HG02840 (cell line): Measurements from ENCODE around the gene NHS.

Experiments
- ATAC-seq: cut with Tn5 transposase; IDR thresholded peaks from one replicate; pipeline ENCODE4 v1.9.1; 2021; ENCODE audit warnings: mild to moderate bottlenecking, moderate library complexity, moderate number of reproducible peaks; ENCODE audit not compliant: unreplicated experiment, low FRiP score

The NHS gene

DNA sequence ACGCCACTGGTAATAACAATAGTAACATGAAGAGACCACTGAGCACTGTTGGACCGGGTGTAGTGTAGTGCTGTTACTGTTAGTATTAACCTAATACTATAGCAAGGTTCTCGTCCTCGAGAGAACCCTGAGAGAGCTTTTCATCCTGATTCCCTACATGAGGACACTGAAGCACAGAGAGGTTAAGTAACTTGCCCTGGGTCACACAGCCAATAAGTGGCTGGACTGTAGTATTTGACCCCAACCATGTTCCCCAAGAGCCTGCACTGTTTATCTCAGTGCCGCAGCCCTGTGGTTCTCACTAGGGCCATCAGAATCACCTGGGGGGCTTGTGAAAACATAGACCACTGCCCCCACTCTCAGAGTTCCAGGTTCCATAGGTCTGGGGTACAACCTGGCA is 372.7 kb downstream of the NHS start:
- ATAC-seq = no peak

DNA sequence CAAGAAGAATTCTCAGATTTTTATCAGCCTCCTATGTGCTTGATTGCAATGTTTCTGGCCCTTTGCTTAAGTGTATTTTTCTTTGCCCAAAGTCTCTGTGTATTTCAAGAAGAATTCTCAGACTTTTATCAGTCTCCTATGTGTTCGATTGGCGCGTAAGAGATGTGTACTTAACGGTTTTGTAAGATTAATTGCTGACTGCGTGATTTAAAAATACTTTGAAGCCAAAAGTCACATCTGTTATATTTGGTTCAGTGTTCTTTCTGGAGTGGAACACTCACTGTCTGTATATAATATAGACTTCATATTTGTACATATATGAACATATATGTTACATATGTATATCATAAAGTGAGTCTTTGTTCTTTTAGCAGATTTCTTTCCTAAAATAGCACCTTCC is 373.7 kb downstream of the NHS start:
- ATAC-seq = no peak

DNA sequence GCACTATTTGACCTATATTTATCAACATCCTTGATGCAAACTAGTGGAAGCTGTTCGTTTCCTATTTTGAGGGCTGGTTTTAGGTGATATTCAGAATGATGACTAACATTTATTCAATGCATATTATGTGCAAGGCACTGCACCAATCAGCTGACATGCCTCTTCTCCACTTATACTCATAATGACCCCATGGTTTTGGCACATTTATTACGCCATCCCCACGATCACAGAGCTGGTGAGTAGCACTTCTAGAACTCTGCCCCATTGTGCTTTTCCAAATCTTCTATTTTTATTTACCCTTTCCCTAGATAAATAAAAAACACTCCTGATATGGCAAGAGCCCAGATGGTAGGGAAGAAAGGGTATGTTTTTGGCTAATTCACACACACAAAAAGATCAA is 375.4 kb downstream of the NHS start:
- ATAC-seq = no peak

DNA sequence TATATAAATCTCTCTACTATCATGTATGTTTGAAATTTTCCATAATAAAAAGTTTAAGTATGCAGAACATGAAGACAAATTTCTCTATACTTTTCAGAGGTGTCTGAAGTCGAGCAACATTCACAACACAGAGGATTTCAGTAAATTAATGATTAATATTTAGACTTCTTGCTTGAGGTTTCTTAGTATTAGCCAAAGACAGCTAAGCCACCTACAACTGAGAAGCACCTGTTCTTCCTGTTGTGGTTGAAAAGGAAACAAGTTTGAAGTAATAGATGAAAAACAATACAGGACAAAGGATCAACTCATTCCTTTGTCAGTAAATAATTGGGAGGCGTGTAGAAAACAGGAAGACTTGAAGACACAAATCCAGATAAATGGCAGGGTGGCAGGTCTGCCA is 383.4 kb downstream of the NHS start:
- ATAC-seq = no peak

DNA sequence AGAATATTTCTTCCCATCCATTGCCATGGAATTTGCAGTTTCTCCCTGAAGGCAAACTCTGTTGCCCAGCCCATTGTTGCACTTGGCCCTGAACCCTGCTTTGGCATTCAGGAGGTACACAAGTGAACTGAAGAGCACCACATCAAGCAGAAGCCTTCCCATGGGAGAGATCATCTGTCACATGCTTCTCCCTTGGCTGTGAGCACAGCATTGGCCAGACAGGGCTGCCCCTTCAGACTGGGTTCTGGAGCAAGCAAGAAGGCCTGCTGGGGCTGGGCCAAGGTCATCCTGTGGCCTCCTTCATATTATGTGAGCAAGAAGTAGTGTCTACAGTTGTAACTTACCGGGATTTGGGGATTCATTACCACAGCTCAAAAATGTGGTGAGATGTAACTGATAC is 385.0 kb downstream of the NHS start:
- ATAC-seq = no peak

DNA sequence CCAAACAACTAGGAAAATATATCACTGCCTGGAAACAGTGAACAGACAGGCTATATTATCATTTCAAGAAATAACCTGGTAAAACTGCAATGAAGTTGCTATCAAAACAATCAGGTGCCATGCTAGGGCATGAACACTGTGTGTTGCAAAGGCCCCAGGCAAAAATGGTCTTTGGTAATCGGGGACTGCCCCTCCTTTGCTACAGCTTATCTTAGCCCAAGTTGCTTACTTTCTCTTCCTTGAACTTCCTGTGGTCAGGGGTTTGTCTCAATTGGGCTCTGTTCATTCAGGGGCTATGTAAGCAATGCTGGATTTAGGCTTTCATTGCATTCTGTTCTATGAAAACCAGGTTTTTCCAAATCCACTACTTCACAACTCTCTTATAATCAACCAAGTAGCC is 392.7 kb downstream of the NHS start:
- ATAC-seq = no peak

DNA sequence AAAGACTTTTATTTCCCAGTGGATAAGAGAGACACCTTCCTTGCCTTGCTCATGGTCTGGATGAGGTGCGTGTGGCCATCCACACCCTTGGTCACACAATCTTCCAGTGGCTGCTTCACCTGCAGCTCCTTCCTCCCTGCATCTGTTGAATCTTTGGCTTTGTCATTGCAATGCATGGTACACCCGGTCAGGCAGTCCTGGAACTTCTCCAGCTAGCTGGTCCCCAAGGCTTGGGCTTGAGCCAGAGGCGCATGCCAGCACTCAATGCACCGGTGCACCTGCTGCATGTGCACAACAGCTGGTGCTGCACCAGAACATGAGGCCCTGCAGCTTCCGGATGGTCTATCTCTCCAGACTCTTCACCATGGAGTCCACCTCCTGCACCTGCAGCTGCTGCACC is 394.0 kb downstream of the NHS start:
- no peak for ATAC-seq

DNA sequence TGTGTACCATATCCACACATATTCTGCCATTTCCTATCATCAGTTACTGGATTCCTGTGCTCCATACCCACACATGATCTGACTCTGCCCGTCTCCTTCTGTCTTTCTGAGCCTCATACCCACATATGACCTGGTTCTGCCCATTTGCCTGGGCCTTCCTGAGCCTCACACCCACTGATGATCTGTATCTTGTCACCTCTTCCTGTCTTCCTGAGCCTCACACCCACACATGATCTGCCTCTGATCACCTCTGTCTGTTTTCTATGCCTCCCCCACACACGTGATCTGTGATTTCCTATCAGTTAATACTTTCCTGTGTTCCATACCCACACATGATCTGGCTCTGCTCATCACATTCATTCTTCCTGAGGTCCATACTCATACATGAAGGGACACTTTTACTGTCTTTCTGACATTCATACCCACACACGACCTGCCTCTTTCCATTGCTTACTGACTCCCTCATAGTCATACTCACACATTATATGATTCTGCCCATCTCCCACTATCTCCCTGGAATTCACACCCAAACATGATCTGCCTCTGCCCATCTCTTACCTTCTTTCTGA is 394.8 kb downstream of the NHS start:
- no peak for ATAC-seq

DNA sequence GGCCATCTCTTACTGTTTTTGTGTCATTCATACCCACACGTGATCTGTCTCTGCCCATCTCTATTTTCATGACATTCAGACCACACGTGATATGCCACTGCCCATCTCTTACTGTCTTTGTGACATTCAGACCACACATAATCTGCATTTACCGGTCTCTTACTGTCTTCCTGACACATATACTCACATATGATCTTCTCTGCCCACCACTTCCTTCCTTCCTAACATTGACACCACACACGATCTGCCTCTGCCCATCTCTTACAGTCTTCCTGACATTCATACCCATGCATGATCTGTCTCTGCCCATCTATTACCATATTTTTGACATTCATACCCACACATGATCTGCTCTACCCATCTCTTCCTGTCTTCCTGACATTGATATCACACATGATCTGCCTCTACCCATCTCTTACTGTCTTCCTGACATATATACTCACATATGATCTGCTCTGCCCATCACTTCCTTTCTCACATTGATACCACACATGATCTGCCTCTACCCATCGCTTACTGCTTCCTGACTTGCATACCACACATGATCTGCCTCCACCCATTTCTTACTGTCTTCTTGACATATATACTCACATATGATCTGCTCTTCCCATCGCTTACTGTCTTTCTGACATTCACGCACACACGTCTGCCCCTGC is 398.3 kb downstream of the NHS start:
- ATAC-seq = no peak

DNA sequence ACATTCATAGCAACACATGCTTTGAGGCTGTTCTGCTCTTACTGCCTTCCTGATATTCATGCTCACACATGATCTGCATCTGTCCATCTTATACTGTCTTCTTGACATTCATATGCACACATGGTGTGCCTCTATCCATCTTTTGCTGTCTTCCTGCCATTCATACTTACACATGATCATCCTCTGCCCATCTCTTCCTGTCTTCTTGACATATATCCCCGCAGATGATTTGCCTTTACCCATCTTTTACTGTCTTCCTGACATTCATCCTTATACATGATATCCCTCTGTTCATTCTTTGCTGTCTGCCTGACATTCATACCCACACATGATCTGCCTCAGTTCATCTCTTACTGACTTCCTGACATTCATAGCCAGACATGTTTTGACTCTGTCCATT is 399.1 kb downstream of the NHS start:
- ATAC-seq = no peak

DNA sequence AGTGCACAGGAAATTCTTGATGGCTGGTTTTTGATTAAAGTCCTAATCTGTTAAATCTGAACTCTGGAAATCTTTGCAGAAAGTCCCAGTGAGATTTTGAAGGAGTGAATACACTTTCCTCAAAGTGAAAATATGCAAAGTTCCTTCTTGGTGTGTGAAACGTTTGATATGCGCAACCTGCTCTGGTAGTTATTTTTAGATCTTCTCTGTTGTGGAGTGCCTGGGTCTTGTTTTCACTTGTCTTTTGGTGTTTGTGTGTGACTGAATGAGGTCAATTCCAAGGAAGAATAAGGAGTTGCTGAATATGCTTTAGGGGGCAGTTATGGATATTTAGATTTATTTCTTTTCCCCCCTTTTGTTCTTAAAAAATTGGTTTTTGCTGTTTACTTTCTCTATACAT is 404.0 kb downstream of the NHS start:
- ATAC-seq = no peak

DNA sequence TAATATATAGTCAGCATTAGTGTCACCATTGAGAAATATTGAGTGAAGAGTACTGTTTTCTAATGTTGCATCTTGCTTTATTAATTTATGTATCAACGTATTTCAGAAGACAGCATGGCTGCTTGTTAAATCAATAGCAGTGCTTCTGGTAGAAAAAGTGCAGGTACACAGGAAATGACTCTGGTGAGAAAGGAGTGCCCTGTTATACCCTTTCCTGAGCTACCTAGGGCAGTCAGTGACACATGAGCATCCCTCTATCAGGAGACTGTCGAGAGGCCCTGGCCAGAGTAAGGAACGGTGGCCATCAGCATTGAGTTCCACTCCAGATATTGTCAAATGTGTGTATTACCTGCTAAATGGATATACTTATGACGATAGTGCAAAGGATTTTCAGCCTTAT is 404.4 kb downstream of the NHS start:
- no peak for ATAC-seq
